Limb (tissue), 2 donors: ENCODE data around the gene PDE3A.

Source experiments
- DNase-seq, 2 donors: peaks; one replicate each; pipeline ENCODE4 v3.0.0-alpha.2; 2016; ENCODE audit errors: extremely low spot score in 2 of 2

The PDE3A gene

GRCh38 chr12:20493934-20494333 is 125.6 kb downstream of the PDE3A start:
- DNase-seq, result no peak

DNA sequence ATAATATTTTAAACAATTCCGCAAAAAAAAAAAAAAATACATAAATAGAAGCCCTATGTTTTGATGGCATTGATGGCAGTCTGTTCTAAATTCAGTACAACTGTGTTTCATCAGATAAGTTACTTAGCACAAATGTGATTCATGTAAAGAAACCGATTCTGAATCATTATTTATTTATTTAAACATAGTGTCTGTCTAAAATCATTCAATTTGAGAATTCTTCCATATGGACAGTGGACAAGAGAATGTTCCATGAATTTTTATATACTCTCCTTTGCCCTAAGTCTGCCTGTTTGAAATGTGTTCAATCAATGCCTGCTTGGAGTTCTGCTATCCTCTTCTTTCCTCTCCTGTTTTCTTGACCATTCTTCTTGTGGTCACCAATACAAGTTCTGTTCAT is 126.5 kb downstream of the PDE3A start:
- no peak for DNase-seq

GRCh38 chr12:20495997-20496396 is 127.7 kb downstream of the PDE3A start:
- DNase-seq, result no peak

DNA sequence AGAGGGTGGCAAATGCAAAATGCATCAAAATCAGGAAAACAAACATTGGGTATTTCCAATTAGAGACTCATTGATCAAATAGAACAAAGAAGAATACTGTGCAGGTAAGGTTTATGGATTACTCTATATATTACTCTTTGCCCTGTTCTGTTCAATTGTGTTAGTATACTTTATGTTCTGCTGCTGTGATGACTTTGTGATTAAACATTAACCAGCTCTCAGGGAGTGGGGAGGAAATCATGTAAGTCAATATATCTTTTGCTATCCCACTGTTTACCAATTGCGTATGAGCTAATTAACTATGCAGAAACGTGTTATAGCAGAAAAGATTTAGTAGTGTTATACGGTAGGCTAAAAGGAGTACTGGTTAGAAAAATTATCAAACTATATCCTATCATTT is 129.4 kb downstream of the PDE3A start:
- no peak for DNase-seq

DNA sequence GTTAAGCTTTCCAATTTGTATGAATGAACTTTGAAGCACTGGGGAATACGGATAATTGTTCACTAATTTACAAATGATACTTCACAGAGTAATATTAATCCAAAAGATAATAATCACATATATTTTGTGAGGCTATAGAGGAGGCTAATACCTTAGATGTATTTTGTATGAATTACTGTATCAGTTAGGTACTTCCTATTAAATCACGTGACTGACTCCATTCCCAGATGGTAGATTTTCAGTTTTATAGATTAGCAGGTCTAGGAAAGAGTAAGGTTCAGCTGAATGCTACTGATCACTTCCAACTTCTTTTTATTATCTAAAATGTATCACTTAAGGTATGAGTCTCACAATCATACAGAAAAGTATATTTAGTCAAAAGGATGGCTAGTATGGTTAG is 133.6 kb downstream of the PDE3A start:
- DNase-seq, result no peak

DNA sequence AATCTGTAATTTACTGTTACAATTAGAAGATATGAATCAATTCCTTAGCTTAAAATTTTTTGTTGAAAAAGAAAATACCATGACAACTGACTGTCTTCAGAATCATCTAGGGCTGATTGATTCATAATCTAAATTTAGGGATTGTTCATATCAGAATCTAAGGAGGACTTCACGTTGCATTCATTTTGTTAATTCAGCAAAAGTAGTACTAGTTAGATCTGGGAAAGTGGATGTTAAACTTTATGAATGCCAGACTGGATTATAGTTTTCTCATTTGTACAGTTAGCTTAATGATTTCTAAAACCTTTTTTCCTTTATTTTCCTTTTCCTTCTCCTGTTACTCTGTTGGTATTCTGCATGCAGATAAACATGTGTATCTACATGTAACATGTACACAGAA is 135.5 kb downstream of the PDE3A start:
- DNase-seq, result no peak

DNA sequence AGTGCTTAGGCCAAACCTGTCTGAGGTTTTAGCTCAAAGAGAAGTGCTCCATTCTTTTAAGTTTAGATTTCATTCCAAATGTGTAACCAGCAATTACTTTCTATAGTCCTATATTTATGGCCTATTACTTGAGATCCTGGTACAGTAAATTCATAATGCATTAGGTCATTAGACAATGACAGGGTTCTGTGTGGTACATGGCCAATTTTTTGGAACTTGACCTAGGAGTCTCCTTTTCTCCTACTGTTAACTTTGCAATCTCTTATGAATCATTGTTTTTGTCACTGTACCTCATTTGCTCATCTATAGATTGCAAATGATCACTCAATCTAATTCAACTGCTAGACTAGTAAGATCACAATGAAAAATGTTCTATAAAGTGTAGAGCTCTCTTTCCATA is 136.7 kb downstream of the PDE3A start:
- no peak for DNase-seq

DNA sequence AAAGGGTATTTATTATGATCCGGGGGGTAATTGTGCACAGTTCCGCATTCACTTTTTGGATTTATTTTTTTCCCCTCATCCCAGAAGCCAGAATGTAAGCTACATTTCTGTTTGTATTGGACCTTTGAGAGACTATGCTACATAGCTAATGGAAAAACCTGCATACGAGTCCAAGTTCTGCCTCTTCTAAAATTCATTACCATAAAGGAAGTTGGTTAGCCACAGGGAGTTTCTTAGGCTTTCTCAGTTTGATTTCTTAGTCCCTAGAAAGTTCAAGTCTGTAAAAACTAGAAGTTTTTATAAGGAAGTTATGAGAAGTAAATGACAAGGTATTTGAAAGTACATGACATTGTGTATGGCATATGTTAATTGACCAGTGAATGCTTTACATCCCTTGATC is 138.7 kb downstream of the PDE3A start:
- peak in 1 of 2 donors; percentile 58 for DNase-seq

DNA sequence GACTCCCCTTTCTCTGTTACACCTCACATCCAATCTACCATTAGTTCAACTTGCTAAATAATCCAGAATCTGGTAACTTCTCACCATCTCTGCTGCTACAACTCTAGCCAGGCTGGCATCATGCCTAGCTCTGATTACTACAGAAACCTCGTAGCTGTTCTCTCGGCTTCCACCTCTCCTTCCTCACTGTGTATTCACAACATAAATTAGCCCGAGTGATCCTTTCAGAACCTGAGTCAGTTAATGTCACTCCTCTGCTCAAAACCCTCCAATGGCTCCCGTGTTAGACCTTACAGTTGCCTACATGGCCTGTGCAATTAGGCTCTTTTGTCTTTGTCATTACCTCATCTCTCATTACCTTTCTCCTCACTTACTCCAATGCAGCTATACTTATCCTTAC is 139.4 kb downstream of the PDE3A start:
- DNase-seq, result no peak

- no peak for DNase-seq
Observed at GRCh38 chr12:20508359-20508758, 140.0 kb downstream of the PDE3A start.

- no peak for DNase-seq
Observed at GRCh38 chr12:20508962-20509361, 140.6 kb downstream of the PDE3A start.

DNA sequence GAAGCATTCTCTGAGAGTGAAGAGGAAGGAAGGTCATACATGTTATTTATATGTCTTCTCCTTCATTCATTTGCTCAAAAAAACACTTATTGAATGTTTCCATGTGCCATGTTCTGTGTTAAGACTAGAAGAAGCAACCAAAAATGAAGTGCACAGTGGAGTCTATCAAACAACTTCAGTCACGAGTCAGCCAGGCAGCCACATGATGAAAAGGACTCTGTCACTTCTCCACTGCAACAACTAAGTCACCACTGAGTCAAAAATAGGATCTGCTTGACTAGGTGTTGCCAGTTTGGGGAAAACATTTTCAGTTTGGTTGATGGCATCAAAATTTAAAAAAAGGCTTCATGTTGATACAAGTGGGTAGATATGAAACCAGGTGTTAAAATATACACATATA is 142.5 kb downstream of the PDE3A start:
- DNase-seq, result no peak

DNA sequence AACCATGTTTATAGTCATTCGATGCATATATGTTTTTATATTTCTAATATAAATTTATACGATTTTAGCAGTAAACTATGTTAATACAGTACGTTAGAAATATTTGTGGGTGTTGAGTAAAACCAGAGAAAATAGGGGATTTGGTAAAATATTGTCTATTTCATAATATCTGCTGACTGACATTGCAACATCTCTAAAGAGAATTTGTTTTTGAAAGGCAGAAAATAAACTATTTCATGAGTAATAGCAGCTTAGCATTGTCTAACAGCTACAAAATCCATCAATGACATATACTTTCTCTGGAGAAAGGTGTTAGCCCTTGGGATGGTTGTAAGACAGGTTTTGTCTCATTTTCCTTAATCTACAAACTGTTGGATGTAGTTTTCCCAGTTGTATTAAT is 144.9 kb downstream of the PDE3A start:
- DNase-seq, result no peak

DNA sequence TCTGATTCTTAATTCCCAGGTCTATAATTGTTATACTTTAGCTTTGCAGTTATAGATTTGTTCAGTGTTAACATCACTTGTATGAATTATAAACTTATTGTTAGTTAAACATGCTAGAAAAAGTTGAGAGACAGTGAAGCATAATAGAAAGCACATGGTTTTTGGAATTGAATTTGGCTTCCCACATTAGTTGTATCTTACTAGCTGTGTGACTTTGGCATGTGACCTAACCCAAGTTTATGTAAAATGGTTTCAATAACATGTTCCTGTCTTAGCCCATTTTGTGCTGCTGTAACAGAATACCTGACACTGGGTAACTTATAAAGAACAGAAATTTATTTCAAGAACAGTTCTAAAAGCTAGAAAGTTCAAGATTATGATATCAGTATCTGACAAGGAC is 146.3 kb downstream of the PDE3A start:
- no peak for DNase-seq

DNA sequence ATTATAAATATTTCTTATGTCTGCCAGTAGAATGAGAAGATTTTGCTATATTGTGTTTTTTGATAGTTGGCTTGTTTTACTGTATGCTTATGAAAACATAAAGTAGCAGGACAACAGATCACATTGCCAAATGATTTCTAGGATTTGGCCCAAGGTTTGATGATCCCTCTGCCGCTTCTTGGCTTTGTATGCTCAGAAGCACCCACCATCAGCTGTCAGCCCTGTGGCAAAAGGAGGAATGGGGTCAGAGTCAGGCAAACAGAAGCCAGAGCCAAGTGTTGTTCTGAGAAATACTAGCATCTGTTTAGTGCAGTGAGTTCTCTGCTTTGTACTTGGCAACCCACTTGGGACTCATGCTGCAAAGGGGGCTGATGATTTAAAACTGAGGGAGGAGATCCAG is 152.2 kb downstream of the PDE3A start:
- DNase-seq, result no peak

GRCh38 chr12:20523658-20524057 is 155.3 kb downstream of the PDE3A start:
- DNase-seq, result no peak

- no peak for DNase-seq
Observed at GRCh38 chr12:20524113-20524512, 155.8 kb downstream of the PDE3A start.

GRCh38 chr12:20525064-20525610 is 156.8 kb downstream of the PDE3A start:
- DNase-seq, result no peak

- DNase-seq, result peak in 1 of 2 donors; percentile 47
Observed at GRCh38 chr12:20527417-20528163, 159.3 kb downstream of the PDE3A start.

GRCh38 chr12:20528208-20528607 is 159.9 kb downstream of the PDE3A start:
- no peak for DNase-seq

GRCh38 chr12:20546267-20546666 is 177.9 kb downstream of the PDE3A start:
- DNase-seq, result no peak

- DNase-seq, result peak in 1 of 2 donors; percentile 68
Observed at GRCh38 chr12:20547816-20548575, 179.7 kb downstream of the PDE3A start.

DNA sequence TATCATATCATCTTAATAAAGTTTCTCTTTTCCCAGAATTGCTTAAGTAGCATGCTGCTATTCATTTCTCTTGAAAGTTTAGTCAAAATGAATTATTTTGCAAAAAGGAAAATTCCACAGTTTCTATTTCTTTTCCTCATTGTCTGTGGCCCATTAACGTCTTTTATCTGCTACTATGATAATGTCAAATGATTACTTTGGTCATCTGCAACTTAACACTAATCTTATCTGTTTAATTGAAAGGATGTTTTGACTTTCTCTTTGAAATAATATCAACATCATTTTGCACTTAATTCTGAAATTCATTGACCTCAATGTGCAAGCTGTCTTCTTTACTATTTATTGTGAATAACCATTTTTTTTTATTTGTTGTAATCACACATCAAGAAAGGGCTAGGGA is 180.3 kb downstream of the PDE3A start:
- DNase-seq, result no peak
